ENCODE measurements around the gene FER1L5.

Gene FER1L5

DNA sequence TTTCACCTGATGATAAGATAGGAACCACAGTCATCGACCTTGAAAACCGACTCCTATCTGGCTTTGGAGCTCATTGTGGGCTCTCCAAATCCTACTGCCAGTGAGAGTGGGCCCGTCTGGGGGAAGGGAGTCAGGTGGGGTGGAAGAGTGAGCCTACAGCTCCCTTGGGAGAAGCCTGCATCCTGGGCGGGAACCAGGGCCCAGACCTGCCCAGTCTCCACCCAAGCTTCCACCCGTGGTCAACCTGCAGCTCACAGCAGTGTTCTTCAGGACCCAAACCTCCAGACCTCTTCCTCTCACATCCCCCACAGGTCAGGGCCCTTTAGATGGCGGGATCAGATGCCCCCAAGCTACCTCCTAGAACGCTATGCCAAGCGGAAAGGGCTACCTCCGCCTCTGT, 57.1 kb downstream of the FER1L5 start:
- no peak for DNase-seq

DNA sequence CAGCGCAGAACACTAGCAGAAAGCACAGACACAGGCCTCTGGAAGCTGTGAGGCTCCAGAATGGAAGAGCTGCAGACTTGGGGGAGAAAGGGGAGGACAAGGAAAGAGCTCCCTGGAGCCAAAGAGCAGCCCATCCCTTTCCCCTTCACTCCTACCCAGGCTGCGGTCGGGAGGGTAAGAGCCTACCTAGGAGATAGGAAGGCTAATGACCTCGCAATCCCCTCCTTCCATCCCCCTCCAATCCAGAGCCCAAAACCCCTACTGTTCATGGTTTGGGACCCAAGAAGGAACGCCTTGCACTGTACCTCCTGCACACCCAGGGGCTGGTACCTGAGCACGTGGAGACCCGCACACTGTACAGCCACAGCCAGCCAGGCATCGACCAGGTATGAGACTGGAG, 57.5 kb downstream of the FER1L5 start:
- DNase-seq, result no peak

- no peak for DNase-seq
Observed at GRCh38 chr2:96701636-96702035, 59.1 kb downstream of the FER1L5 start.

GRCh38 chr2:96702098-96702785, 59.7 kb downstream of the FER1L5 start:
- DNase-seq, result no peak

DNA sequence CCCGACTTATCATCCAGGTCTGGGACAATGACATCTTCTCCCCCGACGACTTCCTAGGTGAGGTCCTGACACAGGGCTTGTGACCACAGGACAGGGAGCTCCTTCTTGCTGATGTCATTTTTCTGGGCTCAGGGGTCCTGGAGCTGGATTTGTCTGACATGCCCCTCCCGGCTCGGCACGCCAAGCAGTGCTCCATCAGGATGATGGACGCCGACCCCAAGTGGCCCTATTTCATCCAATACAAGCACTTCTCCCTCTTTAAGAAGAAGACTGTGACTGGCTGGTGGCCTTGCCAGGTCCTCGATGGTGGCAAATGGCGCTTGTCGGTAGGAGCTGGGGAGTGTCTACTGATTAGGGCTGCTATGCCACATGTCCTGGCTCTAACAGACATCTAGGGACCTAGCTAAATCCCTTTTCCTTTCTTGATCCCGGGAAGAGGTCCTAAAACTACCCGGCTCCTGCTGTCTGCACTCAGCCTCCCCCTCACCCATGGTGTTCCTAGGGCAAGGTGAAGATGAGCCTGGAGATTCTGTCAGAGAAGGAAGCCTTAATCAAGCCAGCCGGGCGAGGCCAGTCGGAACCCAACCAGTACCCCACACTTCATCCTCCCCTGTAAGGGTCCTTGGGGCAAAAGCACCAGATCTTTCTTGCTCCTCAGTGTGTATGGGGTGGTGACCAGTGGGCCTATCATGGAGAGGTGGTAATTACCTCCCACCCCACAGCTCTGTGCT, 60.6 kb downstream of the FER1L5 start:
- no peak for DNase-seq

GRCh38 chr2:96710985-96711384, 68.4 kb downstream of the FER1L5 start:
- DNase-seq, result no peak

- no peak for DNase-seq
Observed at GRCh38 chr2:96715658-96716057, 73.1 kb downstream of the FER1L5 start.

GRCh38 chr2:96716388-96716787, 73.8 kb downstream of the FER1L5 start:
- DNase-seq, result no peak

DNA sequence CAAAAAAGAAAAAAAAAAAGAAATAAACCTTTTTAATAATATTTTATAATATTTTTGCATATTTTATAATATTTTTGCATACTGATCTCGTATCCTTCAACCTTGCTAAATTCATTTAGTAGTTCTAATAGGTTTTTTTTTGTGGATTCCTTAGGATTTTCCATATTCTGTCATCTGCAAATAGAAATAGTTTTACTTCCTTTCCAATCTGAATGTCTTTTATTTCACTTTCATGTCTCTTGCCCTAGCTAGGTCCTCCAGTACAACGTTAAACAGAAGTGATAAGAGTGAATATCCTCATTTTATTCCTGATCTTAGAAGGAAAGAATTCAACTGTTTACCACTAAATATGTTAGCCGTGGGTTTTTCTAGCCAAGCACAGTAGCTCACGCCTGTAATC, 83.6 kb downstream of the FER1L5 start:
- no peak for DNase-seq

- no peak for DNase-seq
Observed at GRCh38 chr2:96727431-96727830, 84.9 kb downstream of the FER1L5 start.

- no peak for DNase-seq
Observed at GRCh38 chr2:96729748-96730147, 87.2 kb downstream of the FER1L5 start.

GRCh38 chr2:96730212-96730611, 87.6 kb downstream of the FER1L5 start:
- DNase-seq, result no peak

- DNase-seq, result no peak
Observed at GRCh38 chr2:96733931-96734330, 91.4 kb downstream of the FER1L5 start.

GRCh38 chr2:96734880-96735583, 92.5 kb downstream of the FER1L5 start:
- DNase-seq, result no peak

- DNase-seq, result no peak
Observed at GRCh38 chr2:96737251-96737650, 94.7 kb downstream of the FER1L5 start.

GRCh38 chr2:96737831-96738230, 95.3 kb downstream of the FER1L5 start:
- DNase-seq, result no peak

DNA sequence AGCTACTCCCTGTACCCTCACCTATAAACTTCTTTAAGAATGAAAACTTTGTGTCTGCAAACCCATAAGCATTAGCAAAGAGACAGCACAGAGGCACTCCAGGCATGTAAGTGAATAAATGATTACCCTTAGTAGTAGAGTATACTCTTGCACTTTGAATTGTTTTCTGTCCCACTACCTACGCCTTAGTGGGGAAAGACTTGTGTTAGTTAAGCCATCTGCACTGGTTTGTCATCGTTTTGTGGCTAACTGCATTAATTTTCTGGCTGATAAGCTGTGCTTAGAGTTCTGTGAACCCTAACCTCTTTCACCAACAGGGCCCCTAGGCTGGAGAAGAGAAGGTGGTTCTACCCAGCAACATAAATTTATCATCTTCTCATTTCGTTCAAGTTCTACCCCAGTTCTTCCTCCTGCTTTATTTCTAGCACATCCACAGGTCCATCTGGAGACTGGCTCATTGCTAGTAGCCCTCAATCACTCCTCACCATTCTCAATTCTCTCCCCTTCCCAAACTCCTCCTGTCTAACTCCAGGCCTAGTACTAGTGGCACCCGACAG, 96.6 kb downstream of the FER1L5 start:
- DNase-seq, result no peak

DNA sequence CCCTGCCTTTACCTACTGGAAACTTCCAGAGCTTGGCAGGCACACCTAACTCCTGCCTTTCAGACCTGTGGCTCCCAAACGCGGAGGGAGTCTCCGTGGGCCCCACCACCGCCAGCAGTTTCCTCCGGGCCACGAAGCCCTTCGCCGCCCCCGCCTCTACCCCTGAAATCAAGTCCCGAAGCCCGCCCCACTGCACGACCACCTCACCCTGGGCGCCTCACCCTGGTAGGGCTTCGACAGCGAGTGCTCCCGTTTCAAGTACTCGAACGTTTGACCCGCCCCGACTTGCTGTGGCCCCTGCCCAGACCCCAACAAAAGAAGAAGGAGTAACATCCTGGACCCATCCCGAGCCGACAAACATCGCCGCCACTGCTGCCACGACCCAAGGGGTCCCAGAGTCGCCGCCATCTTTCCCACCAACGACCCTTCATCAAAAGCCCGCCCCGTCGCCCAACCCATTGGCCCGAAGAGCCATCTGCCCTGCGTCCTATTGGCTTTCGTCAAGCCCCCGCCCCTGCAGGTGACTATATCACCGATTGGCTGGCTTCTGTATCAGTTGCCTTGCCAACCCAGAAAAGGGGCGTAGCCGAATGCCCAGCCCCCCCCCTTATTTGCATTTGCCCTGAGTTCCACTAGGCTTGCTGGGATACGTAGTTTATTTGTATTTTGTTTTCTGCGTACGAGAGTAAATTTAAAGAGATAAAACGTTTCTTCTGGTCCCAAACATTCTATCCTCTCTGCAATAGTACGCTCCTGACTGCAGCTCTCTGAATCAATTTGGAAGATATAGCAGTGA, 97.3 kb downstream of the FER1L5 start, which contains the start of gene LMAN2L:
Gene LMAN2L (minus strand): TSS at position 432 of the 796 bp plus-strand sequence. CDS start 24 bp downstream, at position 408.
- DNase-seq, result peak; percentile 93

- no peak for DNase-seq
Observed at GRCh38 chr2:96747061-96747617, 104.6 kb downstream of the FER1L5 start.

DNA sequence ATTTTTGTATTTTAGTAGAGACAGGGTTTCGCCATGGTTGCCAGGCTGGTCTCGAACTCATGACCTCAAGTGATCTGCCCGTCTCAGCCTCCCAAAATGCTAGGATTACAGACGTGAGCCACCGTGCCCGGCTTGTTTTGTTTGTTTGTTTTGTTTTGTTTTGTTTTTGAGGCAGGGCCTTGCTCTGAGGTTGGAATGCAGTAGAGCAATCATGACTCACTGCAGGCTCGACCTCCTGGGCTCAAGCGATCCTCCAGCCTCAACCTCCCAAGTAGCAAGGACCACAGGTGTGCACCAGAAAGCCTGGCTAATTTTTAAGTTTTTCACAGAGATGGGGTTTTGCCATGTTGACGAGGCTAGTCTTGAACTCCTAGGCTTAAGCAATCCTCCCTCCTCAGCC, 109.2 kb downstream of the FER1L5 start:
- DNase-seq, result no peak

- no peak for DNase-seq
Observed at GRCh38 chr2:96753661-96754282, 111.2 kb downstream of the FER1L5 start.

- DNase-seq, result no peak
Observed at GRCh38 chr2:96754317-96754716, 111.8 kb downstream of the FER1L5 start.
